WI38 (cell line): ENCODE results near the gene GNGT1.
"Not testable (repeated sequence)": the region's sequence is repeated elsewhere in the genome, so short reads cannot be mapped to it uniquely, and the experiment has no call there.

ENCODE experiments used
- H3K4me3 ChIP-seq: 2 replicates; pipeline ENCODE4 v1.5.1; 2011; ENCODE audit warnings: low read depth, mild to moderate bottlenecking, control low read depth, low read length
- TF ChIP-seq, protein P1 (sequence below): IDR thresholded peaks from 2 replicates; pipeline ENCODE4 v1.5.1; 2012; ENCODE audit warnings: low read depth, mild to moderate bottlenecking, control low read depth, low read length

Gene GNGT1

DNA sequence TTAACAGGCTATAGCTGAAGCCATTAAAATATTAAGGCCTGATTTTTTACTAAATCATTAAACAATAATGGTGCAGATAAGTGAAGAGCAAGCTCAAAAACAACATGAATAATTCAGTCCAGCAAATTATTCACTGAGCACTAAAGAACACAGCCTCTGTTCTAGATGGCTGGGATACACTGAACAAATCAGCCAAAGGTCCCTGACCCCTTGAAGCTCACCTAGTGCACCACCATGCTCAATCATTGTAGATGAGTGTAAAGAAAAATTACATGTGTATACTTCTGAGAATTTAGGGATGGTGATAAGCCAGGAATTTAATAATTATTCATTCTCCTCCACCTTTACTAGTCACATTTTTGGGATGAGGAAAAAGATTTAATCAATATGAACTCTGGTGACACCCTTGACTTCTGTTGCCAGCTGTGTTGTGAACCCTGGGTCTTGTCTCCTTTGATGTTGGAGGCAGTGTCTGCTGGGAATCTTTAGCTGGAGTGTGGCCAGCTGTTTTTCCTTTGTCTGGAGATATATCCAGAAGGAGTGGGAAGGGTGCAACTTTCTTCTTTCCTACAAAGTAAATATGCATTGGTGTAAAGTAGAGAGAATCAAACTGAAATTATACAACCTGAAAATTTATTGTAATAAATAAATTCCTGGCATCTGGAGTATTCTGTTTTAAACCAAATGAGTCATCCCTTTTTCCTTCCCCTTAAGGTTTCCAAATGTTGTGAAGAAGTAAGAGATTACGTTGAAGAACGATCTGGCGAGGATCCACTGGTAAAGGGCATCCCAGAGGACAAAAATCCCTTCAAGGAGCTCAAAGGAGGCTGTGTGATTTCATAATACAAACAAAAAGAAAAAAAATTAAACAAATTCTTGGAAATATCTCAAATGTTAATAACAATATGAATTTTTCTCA, 4.0 kb downstream of the GNGT1 start:
- TF ChIP-seq, protein P1, sequence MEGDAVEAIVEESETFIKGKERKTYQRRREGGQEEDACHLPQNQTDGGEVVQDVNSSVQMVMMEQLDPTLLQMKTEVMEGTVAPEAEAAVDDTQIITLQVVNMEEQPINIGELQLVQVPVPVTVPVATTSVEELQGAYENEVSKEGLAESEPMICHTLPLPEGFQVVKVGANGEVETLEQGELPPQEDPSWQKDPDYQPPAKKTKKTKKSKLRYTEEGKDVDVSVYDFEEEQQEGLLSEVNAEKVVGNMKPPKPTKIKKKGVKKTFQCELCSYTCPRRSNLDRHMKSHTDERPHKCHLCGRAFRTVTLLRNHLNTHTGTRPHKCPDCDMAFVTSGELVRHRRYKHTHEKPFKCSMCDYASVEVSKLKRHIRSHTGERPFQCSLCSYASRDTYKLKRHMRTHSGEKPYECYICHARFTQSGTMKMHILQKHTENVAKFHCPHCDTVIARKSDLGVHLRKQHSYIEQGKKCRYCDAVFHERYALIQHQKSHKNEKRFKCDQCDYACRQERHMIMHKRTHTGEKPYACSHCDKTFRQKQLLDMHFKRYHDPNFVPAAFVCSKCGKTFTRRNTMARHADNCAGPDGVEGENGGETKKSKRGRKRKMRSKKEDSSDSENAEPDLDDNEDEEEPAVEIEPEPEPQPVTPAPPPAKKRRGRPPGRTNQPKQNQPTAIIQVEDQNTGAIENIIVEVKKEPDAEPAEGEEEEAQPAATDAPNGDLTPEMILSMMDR = no peak

DNA sequence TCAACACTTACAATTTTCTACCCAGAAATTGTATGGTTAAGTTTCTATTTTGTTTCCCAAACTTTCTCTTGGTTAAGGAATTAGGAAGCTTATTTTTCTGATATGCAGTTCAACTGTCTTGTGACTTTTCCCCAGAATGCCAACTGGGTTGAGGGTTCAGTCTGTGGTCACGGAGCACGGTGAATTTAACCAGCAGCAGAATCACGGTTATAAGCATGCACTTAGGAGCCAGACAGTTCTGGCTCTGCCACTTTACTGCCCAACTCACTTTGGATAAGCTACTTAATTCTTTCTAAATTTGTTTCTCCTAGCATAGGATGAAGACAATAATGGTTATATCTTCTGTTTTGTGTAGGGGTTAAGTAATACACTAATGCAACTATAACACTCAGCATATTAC, 4.9 kb downstream of the GNGT1 start:
- not testable (repeated sequence) for H3K4me3 ChIP-seq

More for the DNA sequence above, 4.0 kb downstream of the GNGT1 start:
- H3K4me3 ChIP-seq = no peak overlapping the region

DNA sequence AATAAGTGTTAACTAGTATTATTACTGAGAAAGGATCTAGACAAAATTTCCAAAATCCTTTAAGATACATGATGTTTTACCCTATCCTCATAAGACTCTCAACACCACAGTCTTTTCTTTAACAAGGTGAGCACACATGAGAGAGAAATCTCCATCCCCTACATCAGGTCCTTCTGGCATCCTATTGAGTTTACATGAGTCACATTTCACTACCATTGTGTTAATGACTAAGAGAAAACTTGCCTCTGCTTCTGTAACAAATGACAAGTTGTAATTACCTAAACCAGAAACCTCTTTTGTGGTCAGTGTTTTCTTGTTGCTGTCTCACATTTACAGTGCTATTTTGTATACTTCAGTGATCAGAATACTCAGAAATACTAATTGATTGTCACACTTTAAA, 5.3 kb downstream of the GNGT1 start:
- H3K4me3 ChIP-seq = not testable (repeated sequence)

DNA sequence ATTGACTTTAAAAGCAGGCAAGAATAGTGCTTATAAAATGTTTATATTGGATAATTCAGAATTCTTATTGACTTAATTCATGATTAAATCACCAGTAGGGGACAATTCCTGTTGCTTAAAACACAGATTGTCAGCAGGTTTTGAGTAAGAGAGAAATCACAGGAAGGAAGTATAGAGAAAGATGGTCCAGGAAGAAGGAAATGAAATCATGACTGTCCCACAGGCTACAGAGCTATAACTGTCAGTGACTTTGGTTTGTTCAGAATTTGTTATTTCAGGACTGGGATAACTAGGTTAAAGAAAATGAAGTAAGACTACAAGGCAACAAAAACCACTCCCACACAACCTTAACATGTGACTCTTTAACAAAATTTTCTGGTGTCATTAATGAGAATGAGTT, 6.8 kb downstream of the GNGT1 start:
- no peak overlapping the region for H3K4me3 ChIP-seq
- TF ChIP-seq, protein P1 = no peak

DNA sequence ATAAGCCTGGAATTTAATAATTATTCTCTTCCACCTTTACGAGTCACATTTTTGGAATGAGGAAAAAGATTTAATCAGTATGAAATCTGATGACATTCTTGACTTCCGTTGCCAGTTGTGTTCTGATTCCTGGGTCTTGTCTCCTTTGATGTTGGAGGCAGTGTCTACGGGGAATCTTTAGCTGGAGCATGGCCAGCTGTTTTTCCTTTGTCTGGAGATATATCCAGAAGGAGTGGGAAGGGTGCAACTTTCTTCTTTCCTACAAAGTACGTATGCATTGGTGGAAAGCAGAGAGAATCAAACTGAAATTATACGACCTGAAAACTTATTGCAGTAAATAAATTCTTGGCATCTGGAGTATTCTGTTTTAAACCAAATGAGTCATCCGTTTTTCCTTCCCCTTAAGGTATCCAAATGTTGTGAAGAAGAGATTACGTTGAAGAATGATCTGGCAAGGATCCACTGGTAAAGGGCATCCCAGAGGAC, 8.3 kb downstream of the GNGT1 start:
- TF ChIP-seq, protein P1 = no peak

DNA sequence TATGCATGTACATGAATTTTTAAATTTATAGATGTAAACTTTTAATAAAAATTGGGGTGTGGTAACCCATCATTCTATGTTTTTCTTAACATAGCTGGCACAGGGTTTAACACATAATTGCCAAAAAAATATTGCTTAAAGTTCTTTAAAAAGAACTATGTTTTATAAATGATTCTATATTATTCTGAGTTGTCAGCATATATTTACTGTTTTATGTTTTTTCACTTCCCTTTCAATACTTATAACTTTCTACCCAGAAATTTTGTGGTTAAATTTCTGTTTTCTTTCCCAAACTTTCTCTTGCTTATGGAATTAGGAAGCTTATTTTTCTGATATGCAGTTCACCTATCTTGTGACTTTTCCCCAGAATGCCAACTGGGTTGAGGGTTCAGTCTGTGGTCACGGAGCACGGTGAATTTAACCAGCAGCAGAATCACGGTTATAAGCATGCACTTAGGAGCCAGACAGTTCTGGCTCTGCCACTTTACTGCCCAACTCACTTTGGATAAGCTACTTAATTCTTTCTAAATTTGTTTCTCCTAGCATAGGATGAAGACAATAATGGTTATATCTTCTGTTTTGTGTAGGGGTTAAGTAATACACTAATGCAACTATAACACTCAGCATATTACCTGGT, 9.0 kb downstream of the GNGT1 start:
- H3K4me3 ChIP-seq = not testable (repeated sequence)

More for the DNA sequence above, 8.3 kb downstream of the GNGT1 start:
- H3K4me3 ChIP-seq = no peak overlapping the region

DNA sequence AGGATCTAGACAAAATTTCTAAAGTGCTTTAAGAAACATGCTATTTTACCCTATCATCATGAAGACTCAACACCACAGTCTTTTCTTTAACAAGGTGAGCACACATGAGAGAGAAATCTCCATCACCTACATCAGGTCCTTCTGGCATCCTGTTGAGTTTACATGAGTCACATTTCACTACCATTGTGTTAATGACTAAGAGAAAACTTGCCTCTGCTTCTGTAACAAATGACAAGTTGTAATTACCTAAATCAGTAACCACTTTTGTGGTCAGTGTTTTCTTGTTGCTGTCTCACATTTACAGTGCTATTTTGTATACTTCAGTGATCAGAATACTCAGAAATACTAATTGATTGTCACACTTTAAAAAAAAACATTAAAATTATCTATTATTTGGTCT, 9.5 kb downstream of the GNGT1 start:
- not testable (repeated sequence) for H3K4me3 ChIP-seq

DNA sequence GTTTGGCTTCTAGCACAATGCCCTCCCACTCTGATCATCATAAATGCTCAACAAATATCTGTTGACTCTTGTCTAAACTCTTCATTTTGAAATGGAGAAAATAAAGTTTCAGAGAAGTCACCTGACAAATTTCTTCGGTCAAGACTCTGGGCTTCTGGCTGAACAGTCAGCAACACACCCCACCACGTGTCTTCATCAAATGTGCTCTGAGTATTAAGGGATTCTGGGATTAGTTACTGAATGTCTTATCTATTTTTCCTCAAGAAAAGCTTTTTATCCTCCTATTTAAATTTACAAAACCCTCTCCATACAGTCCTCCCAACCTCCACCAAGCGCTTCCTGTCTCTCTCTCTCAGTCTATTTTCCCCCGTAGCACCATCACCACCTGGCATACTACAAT, 9.9 kb downstream of the GNGT1 start:
- not testable (repeated sequence) for H3K4me3 ChIP-seq

DNA sequence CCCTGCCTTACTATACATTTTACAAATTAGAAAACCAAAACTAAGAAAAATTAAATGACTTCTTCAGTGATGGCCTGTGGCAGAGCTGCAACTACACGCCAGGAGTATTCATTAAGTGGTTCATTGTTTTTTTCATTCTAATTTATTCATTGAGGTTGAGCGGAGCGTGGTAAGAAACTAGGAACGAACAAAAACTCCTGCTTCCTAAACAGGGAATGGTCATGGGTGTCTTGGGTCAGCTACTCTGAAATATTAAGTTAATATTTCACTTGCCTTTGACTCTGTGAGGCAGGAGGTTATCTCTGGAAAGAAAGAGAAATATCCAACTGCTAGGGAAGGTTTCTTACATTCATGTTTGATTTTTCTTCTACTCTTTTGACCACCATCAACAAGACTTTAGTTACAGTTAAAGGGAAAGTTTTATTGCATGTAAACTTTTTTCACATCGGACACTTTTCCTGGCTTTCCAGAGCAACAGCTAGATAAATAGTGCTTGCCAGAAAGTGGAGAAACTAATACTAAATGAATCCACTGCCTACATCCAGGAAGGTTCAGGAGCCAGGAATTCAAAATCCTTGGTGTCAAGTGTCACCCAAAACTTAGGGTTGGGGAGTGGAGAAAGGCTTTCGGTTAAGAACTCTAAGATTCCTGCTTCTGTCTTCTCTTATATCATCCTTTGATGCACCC, 14.3 kb downstream of the GNGT1 start:
- TF ChIP-seq, protein P1 = no peak
- peak overlapping the region; percentile 96 for H3K4me3 ChIP-seq

DNA sequence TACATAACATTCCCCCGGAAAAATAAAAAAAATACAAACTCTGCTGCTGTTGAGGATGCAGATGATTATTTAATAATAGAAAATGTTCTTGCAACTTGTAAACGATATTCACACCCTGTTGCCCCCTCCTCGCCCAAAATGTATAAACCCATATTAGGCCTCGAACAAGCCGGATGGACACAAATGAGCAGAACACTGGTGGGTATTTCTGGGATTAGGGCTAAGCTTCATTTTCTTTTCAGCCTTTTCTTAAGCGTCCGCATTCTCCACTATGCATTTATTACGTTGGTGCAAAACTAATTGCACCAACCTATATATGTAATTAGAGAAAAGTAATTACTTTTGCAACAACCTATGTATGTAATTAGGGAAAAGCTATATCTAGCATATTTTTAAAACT, 14.8 kb downstream of the GNGT1 start:
- peak overlapping the region; percentile 96 for H3K4me3 ChIP-seq
- TF ChIP-seq, protein P1 = no peak
